ENCODE results near the gene SLC30A7. TPM values are rescaled to one million over a fixed set of nuclear protein-coding genes. Genes with fewer than 3 reads are reported as not detected.

The SLC30A7 gene
- total RNA-seq, 1 donor = 75.3 TPM

- no peak overlapping the region for H3K4me3 ChIP-seq (ENCODE audit: low read depth, low read length)
- DNase-seq (ENCODE audit: low read depth) = no peak
- no peak for TF ChIP-seq CTCF (IDR thresholded peaks at IDR 0.05; ENCODE audit: insufficient read depth, low read length)
Measured at GRCh38 chr1:100960098-100960497, 64.2 kb downstream of the SLC30A7 start.

GRCh38 chr1:100968621-100969020, 72.7 kb downstream of the SLC30A7 start:
- no peak for DNase-seq (ENCODE audit: low read depth)
- H3K4me3 ChIP-seq (ENCODE audit: low read depth, low read length) = no peak overlapping the region
- no peak for TF ChIP-seq CTCF (IDR thresholded peaks at IDR 0.05; ENCODE audit: insufficient read depth, low read length)

- DNase-seq (ENCODE audit: low read depth) = no peak
- no peak for TF ChIP-seq CTCF (IDR thresholded peaks at IDR 0.05; ENCODE audit: insufficient read depth, low read length)
- no peak overlapping the region for H3K4me3 ChIP-seq (ENCODE audit: low read depth, low read length)
Measured at GRCh38 chr1:100969327-100969726, 73.4 kb downstream of the SLC30A7 start.

- no peak for TF ChIP-seq CTCF (IDR thresholded peaks at IDR 0.05; ENCODE audit: insufficient read depth, low read length)
- no peak for DNase-seq (ENCODE audit: low read depth)
- no peak overlapping the region for H3K4me3 ChIP-seq (ENCODE audit: low read depth, low read length)
Measured at GRCh38 chr1:100971021-100971420, 75.1 kb downstream of the SLC30A7 start.

GRCh38 chr1:100972185-100972584, 76.3 kb downstream of the SLC30A7 start:
- H3K4me3 ChIP-seq (ENCODE audit: low read depth, low read length) = no peak overlapping the region
- TF ChIP-seq CTCF (IDR thresholded peaks at IDR 0.05; ENCODE audit: insufficient read depth, low read length) = no peak
- no peak for DNase-seq (ENCODE audit: low read depth)

GRCh38 chr1:100976936-100977335, 81.0 kb downstream of the SLC30A7 start:
- H3K4me3 ChIP-seq (ENCODE audit: low read depth, low read length) = no peak overlapping the region
- TF ChIP-seq CTCF (IDR thresholded peaks at IDR 0.05; ENCODE audit: insufficient read depth, low read length) = no peak
- no peak for DNase-seq (ENCODE audit: low read depth)

GRCh38 chr1:100979631-100980030, 83.7 kb downstream of the SLC30A7 start:
- no peak for DNase-seq (ENCODE audit: low read depth)
- H3K4me3 ChIP-seq (ENCODE audit: low read depth, low read length) = no peak overlapping the region
- TF ChIP-seq CTCF (IDR thresholded peaks at IDR 0.05; ENCODE audit: insufficient read depth, low read length) = no peak

All from fibroblast of the aortic adventitia (primary cell).